K562 (cell line): Measurements from ENCODE around the gene SLC4A1. TPM values are rescaled to one million over a fixed set of nuclear protein-coding genes. Genes with fewer than 3 reads are reported as not detected.

ENCODE experiments used
- CTCF ChIP-seq, 3 experiments: IDR thresholded peaks in 2 of 3; conservative IDR thresholded peaks in 1 of 3; 2 replicates each; pipeline ENCODE4 v1.5.1; 2011 to 2012; ENCODE audit warnings: low read length in 3 of 3, mild to moderate bottlenecking in 3 of 3, control low read depth in 2 of 3, improper control_type of control experiment in 1 of 3, inconsistent platforms in 1 of 3, low read depth in 1 of 3, mixed read lengths in 1 of 3, moderate library complexity in 1 of 3; ENCODE audit not compliant: insufficient read depth in 2 of 3
- E2F8 ChIP-seq: fragments of 450-650 bp; IDR thresholded peaks from 2 replicates; pipeline ENCODE4 v1.7.1; 2018; ENCODE audit warnings: mild to moderate bottlenecking, low read depth; ENCODE audit not compliant: partially characterized antibody
- FOXA1 ChIP-seq: fragments of 450-650 bp; IDR thresholded peaks from 2 replicates; pipeline ENCODE4 v1.6.1; 2016; ENCODE audit warnings: mild to moderate bottlenecking, borderline replicate concordance
- KLF6 ChIP-seq: fragments of 250-450 bp; sonication (Bioruptor Pico); IDR thresholded peaks from 2 replicates; pipeline ENCODE4 v1.4.0; 2020; ENCODE audit warnings: mild to moderate bottlenecking, moderate library complexity, borderline replicate concordance
- PCBP1 ChIP-seq: fragments of 200-400 bp; formaldehyde crosslinking; IDR thresholded peaks from 2 replicates; pipeline ENCODE4 v1.6.1; 2018; ENCODE audit warnings: mild to moderate bottlenecking, low read depth, low read length; ENCODE audit not compliant: poor library complexity, severe bottlenecking
- PHF20 ChIP-seq: fragments of 450-650 bp; IDR thresholded peaks from 2 replicates; pipeline ENCODE4 v1.6.1; 2018; ENCODE audit not compliant: partially characterized antibody
- RB1 ChIP-seq: fragments of 450-650 bp; IDR thresholded peaks from 2 replicates; pipeline ENCODE4 v1.6.1; 2017; ENCODE audit warnings: low read depth, mild to moderate bottlenecking
- TSHZ1 ChIP-seq: fragments of 250-450 bp; sonication (Bioruptor Pico); IDR thresholded peaks from 2 replicates; pipeline ENCODE4 v1.4.0; 2020; ENCODE audit warnings: mild to moderate bottlenecking, moderate library complexity
- ZBTB11 ChIP-seq, 3 experiments: fragments of 200-800 bp in 1 of 3; fragments of 250-450 bp in 1 of 3; fragments of 450-650 bp in 1 of 3; sonication (Bioruptor Pico) in 1 of 3; sonication (Bioruptor generic) in 1 of 3; formaldehyde crosslinking in 1 of 3; IDR thresholded peaks; 2 replicates each; pipeline versions ENCODE4 v1.6.1 to v1.8.0; 2016 to 2022; ENCODE audit warnings: mild to moderate bottlenecking in 2 of 3, missing genetic modification characterization in 2 of 3, missing compliant biosample characterization in 1 of 3, moderate library complexity in 1 of 3
- ZNF324 ChIP-seq: fragments of 250-450 bp; sonication (Bioruptor Pico); IDR thresholded peaks from 2 replicates; pipeline ENCODE4 v1.4.0; 2020; ENCODE audit warnings: mild to moderate bottlenecking
- ZNF583 ChIP-seq: fragments of 250-450 bp; sonication (Bioruptor Pico); IDR thresholded peaks from 2 replicates; pipeline ENCODE4 v1.4.0; 2020
- ZNF589 ChIP-seq: fragments of 200-800 bp; sonication (Bioruptor generic); IDR thresholded peaks from 2 replicates; pipeline ENCODE4 v1.6.1; 2016; ENCODE audit warnings: low read depth, missing genetic modification characterization, missing compliant biosample characterization
- ZNF76 ChIP-seq: fragments of 250-450 bp; sonication (Bioruptor Pico); IDR thresholded peaks from 2 replicates; pipeline ENCODE4 v1.4.0; 2020; ENCODE audit warnings: mild to moderate bottlenecking, moderate library complexity, borderline replicate concordance
- polyA plus RNA-seq, 8 experiments: library from polyadenylated mRNA; depleted of rRNA in 4 of 8; stranded (reverse) in 5 of 8; unstranded in 3 of 8; fragments of >200 nt; fragmentation: Nextera tagmentation in 2 of 8; fragmentation: Illumina TruSeq in 1 of 8; extraction: Ambion mirVana in 2 of 8; extraction: Trizol in 1 of 8; gene quantifications; 2 replicates each; pipeline versions ENCODE4 v1.2.1 to v1.2.3, GENCODE V29; 2011 to 2014; ENCODE audit warnings: inconsistent platforms in 1 of 8, missing spikeins in 1 of 8
- total RNA-seq, 7 experiments: library from RNA; depleted of rRNA in 6 of 7; stranded (reverse); fragments of >200 nt in 6 of 7; fragmentation: Illumina TruSeq in 2 of 7; extraction: Trizol in 2 of 7; gene quantifications; 2 replicates each; pipeline versions ENCODE4 v1.2.1 to v1.2.3, GENCODE V29; 2011 to 2021; ENCODE audit warnings: low replicate concordance in 1 of 7

Gene SLC4A1
- total and polyA plus RNA-seq, 9 of the 15 experiments (the other 6 are each of a cell fraction or from before 2014, with no cell fraction given) = 0.14 to 1.00 (median 0.53) TPM

- TF ChIP-seq TSHZ1 (CRISPR knock-in tag) (no peak), FOXA1 (no peak), ZNF76 (CRISPR knock-in tag) (no peak), ZBTB11 (CRISPR knock-in tag; IDR thresholded peaks at IDR 0.05) (peak in 1 of 3 experiments; percentile 91; a peak in 2 of 6 replicates), PCBP1 (peak; percentile 97), ZNF324 (CRISPR knock-in tag) (no peak), ZNF589 (peak; percentile 99), KLF6 (no peak; the same call in 1 of the 2 replicates), ZNF583 (CRISPR knock-in tag) (peak; percentile 89; the same call in 1 of the 2 replicates), CTCF (IDR thresholded peaks at IDR 0.05 in 2 of 3, conservative IDR thresholded peaks at IDR 0.05 in 1 of 3; ENCODE audit: insufficient read depth in 2 of 3, low read depth in 1 of 3, low read length in 3 of 3) (peak; percentile 68 to 74 (median 72)), RB1 (peak; percentile 88), E2F8 (peak; percentile 34), PHF20 (peak; percentile 74)
These were observed 1.4 kb downstream of the SLC4A1 start (continued) for GRCh38 chr17:44266402-44267164.
